Coronary artery (tissue), 2 donors: ENCODE results near the gene CHDH.

Experiments used
- DNase-seq: peaks from one replicate; pipeline ENCODE4 v3.0.0-alpha.2; 2017; ENCODE audit warnings: low spot score
- H3K27ac ChIP-seq, 2 donors: fragments of 200-600 bp; sonication (generic); one replicate each; pipeline ENCODE4 v1.5.1; 2016 to 2019
- H3K4me3 ChIP-seq: fragments of 200-600 bp; sonication (generic); 2 replicates; pipeline ENCODE4 v1.5.1; 2016; ENCODE audit warnings: mild to moderate bottlenecking, moderate library complexity
- CTCF ChIP-seq: fragments of 200-600 bp; sonication (generic); IDR thresholded peaks from one replicate; pipeline ENCODE4 v1.5.1; 2019; ENCODE audit warnings: antibody characterized with exemption

CHDH gene

GRCh38 chr3:53820084-53820483 lies 26.1 kb downstream of the CHDH start:
- no peak for TF ChIP-seq CTCF
- no peak overlapping the region for H3K4me3 ChIP-seq
- DNase-seq: peak; percentile 53
- H3K27ac ChIP-seq: no peak overlapping the region

GRCh38 chr3:53819163-53819868 lies 26.9 kb downstream of the CHDH start:
- TF ChIP-seq CTCF: no peak
- Histone ChIP-seq H3K27ac (no peak overlapping the region), H3K4me3 (no peak overlapping the region)
- peak; percentile 33 for DNase-seq

- H3K27ac ChIP-seq: no peak overlapping the region
- DNase-seq: peak; percentile 60
- H3K4me3 ChIP-seq: no peak overlapping the region
- no peak for TF ChIP-seq CTCF
Observed at GRCh38 chr3:53818221-53819162, 27.7 kb downstream of the CHDH start.

- no peak overlapping the region for H3K27ac ChIP-seq
- no peak for TF ChIP-seq CTCF
- no peak overlapping the region for H3K4me3 ChIP-seq
- DNase-seq: peak; percentile 64
Observed at GRCh38 chr3:53817809-53818208, 28.4 kb downstream of the CHDH start.

- Histone ChIP-seq H3K27ac (no peak overlapping the region), H3K4me3 (no peak overlapping the region)
- peak; percentile 57 for DNase-seq
- TF ChIP-seq CTCF: no peak
Observed at GRCh38 chr3:53817211-53817610, 29.0 kb downstream of the CHDH start.

GRCh38 chr3:53816425-53816824 lies 29.8 kb downstream of the CHDH start:
- no peak overlapping the region for H3K27ac ChIP-seq
- peak; percentile 24 for DNase-seq

More at GRCh38 chr3:53816425-53816824, 29.8 kb downstream of the CHDH start:
- TF ChIP-seq CTCF: no peak
- H3K4me3 ChIP-seq: no peak overlapping the region
